ENCODE measurements around the gene MEIS2. TPM values are rescaled to one million over a fixed set of nuclear protein-coding genes. Genes with fewer than 3 reads are reported as not detected.

Gene MEIS2
- total and polyA plus RNA-seq, 2 donors (not counting 3 experiments of a cell fraction or from before 2014, with no cell fraction given) = 22.5 to 26.2 TPM

DNA sequence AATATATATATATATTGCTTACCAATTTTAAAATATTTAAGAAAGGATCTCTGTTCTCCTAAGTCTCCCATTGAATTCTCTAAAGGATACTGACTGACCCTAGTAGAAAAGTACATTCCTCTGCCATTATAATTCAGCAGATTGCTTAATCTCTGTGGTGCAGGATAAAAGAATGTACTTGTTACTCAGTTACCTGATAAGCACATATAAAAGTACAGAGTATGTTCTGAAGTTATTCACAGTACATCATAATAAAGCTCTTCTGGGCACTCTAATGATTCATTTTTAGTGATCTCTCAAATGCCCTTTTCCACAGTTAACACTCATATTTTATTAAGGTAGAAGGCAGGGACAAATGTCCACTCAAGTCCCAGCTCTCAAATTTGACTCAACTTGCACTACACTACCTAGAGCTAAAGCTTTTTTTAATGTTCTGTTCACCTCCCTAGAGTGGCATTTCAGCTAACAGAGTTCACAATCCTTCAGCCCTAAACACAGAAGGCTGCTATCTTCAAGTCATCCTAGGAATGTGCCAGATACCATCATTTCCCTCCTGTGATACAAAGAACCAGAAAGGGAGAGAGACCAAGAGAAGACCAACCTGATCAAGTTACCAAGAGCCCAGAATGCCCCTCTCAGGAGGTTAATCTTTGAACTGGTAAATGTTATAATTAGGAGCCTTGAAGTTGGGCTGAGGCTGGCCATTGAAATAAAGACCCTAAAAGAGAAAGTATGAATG is 53.3 kb downstream of the MEIS2 start:
- no peak for FAIRE-seq
- intact Hi-C loops (cut with micrococcal nuclease) (no loop called here), dilution Hi-C loops (cut with MboI; ENCODE audit: extremely low pct_ligation_motif_present, low sequenced_read_pairs) (no loop called here)
- Histone ChIP-seq H3K9ac (replicated peaks; ENCODE audit: extremely low read depth, insufficient read depth, low read length) (no peak overlapping the region), H3K27ac (ENCODE audit: insufficient read depth, low read depth, low read length) (no peak overlapping the region), H3K9me3 (replicated peaks; ENCODE audit: control insufficient read depth, insufficient read depth, low read length) (no peaks in the 10 kb centered on the region), H4K20me1 (replicated peaks; ENCODE audit: control insufficient read depth, extremely low read depth, insufficient read depth, low read length) (no peaks in the 10 kb centered on the region), H3K27me3 (ENCODE audit: control insufficient read depth in 2 of 2, insufficient read depth in 2 of 2, low read length in 2 of 2) (no peaks in the 10 kb centered on the region), H3K4me2 (ENCODE audit: insufficient read depth, low read length) (no peak overlapping the region), H3K9me1 (replicated peaks; ENCODE audit: control insufficient read depth, extremely low read depth, insufficient read depth, low read length) (no peaks in the 10 kb centered on the region), H3K79me2 (ENCODE audit: control insufficient read depth, insufficient read depth, low read length) (no peaks in the 10 kb centered on the region), H3K4me1 (ENCODE audit: control insufficient read depth, extremely low read depth, insufficient read depth, low read length) (no peaks in the 10 kb centered on the region), H3K36me3 (ENCODE audit: control insufficient read depth in 2 of 2, extremely low read depth in 1 of 2, insufficient read depth in 2 of 2, low read length in 2 of 2) (peaks cover 0 to 2% of the 10 kb centered on the region in 2 experiments), H3K4me3 (replicated peaks in 1 of 3; ENCODE audit: insufficient read depth in 1 of 3, low read depth in 1 of 3, low read length in 3 of 3) (no peak overlapping the region), H2AFZ (ENCODE audit: low read depth, low read length) (no peak overlapping the region)
- TF ChIP-seq FOS (IDR thresholded peaks at IDR 0.05; ENCODE audit: borderline replicate concordance, insufficient read depth, low read length) (no peak), MYC (IDR thresholded peaks at IDR 0.05; ENCODE audit: low read depth, low read length) (no peak), EZH2 (IDR thresholded peaks at IDR 0.05; ENCODE audit: borderline replicate concordance, low read depth, low read length, severe bottlenecking) (no peak), POLR2A (IDR thresholded peaks at IDR 0.05; ENCODE audit: low read depth, low read length) (no peak), MAX (IDR thresholded peaks at IDR 0.05; ENCODE audit: insufficient read depth, insufficient read length) (no peak), POLR2AphosphoS5 (IDR thresholded peaks at IDR 0.05; ENCODE audit: insufficient read depth, low read depth, low read length) (no peak), GATA2 (IDR thresholded peaks at IDR 0.05; ENCODE audit: insufficient read depth, insufficient read length, low read depth, low read length) (no peak), JUN (IDR thresholded peaks at IDR 0.05; ENCODE audit: borderline replicate concordance, insufficient read depth, insufficient read length, low read depth) (no peak)
- TF ChIP-seq, protein P1, sequence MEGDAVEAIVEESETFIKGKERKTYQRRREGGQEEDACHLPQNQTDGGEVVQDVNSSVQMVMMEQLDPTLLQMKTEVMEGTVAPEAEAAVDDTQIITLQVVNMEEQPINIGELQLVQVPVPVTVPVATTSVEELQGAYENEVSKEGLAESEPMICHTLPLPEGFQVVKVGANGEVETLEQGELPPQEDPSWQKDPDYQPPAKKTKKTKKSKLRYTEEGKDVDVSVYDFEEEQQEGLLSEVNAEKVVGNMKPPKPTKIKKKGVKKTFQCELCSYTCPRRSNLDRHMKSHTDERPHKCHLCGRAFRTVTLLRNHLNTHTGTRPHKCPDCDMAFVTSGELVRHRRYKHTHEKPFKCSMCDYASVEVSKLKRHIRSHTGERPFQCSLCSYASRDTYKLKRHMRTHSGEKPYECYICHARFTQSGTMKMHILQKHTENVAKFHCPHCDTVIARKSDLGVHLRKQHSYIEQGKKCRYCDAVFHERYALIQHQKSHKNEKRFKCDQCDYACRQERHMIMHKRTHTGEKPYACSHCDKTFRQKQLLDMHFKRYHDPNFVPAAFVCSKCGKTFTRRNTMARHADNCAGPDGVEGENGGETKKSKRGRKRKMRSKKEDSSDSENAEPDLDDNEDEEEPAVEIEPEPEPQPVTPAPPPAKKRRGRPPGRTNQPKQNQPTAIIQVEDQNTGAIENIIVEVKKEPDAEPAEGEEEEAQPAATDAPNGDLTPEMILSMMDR (IDR thresholded peaks at IDR 0.05; ENCODE audit: extremely low read depth in 1 of 2, insufficient read depth in 1 of 2, low read depth in 1 of 2, low read length in 2 of 2) = no peak
- ChIA-PET POLR2A (no interaction called here), CTCF (interaction anchor here (1.0 to 1.4 kb wide), 2 partner anchors 12 to 15 kb away, joined by 3 read pairs; no protein-coding TSS in a partner anchor)
- no peak for DNase-seq (ENCODE audit: low read depth, low spot score)
- BruUV-seq (replicated peaks) = no TSS peak
